HEK293 (cell line): ENCODE data around the gene XDH.

Experiments used
- CTCF ChIA-PET: fragments of 350-600 bp; formaldehyde crosslinking; extraction: SDS; loops from one replicate; lab custom pipeline; 2021; ENCODE audit warnings: antibody characterized with exemption; lab: Yijun Ruan, JAX
- POLR2A ChIA-PET: fragments of 300-600 bp; formaldehyde crosslinking; extraction: SDS; loops from one replicate; lab custom pipeline; 2020; ENCODE audit warnings: antibody characterized with exemption, inconsistent platforms; lab: Yijun Ruan, JAX
- H3K27ac ChIP-seq: fragments of 200-500 bp; sonication (Bioruptor generic); 2 replicates; pipeline ENCODE4 v1.5.1; 2014; ENCODE audit warnings: low read depth, low read length, control low read depth, inconsistent platforms; ENCODE audit errors: extremely low read depth
- H3K36me3 ChIP-seq, 2 experiments: fragments of 200-500 bp in 1 of 2; sonication (Bioruptor generic) in 1 of 2; 1 replicate in 1 of 2; 2 replicates in 1 of 2; pipeline ENCODE4 v1.5.1; 2014 to 2017; ENCODE audit warnings: inconsistent platforms in 2 of 2, low read length in 2 of 2; ENCODE audit not compliant: control insufficient read depth in 2 of 2, insufficient read depth in 1 of 2
- H3K4me1 ChIP-seq: fragments of 200-500 bp; sonication (Bioruptor generic); 2 replicates; pipeline ENCODE4 v1.5.1; 2014; ENCODE audit warnings: mild to moderate bottlenecking, low read length, inconsistent platforms; ENCODE audit not compliant: control insufficient read depth, insufficient read depth
- H3K4me3 ChIP-seq: 2 replicates; pipeline ENCODE4 v1.5.1; 2011; ENCODE audit warnings: low read depth, mild to moderate bottlenecking, control low read depth, low read length, moderate library complexity
- H3K9me3 ChIP-seq: fragments of 200-500 bp; sonication (Bioruptor generic); 2 replicates; pipeline ENCODE4 v1.5.1; 2014; ENCODE audit warnings: low read depth, low read length, inconsistent platforms; ENCODE audit not compliant: control insufficient read depth, insufficient read depth
- HOXC10 ChIP-seq: sonication (generic); formaldehyde crosslinking; IDR thresholded peaks from 2 replicates; pipeline ENCODE4 v1.8.1; 2023; ENCODE audit warnings: mild to moderate bottlenecking, missing genetic modification reagents
- OSR2 ChIP-seq: fragments of 450-650 bp; formaldehyde crosslinking; IDR thresholded peaks from 2 replicates; pipeline ENCODE4 v1.5.1; 2016; ENCODE audit warnings: missing biosample characterization, missing genetic modification characterization
- SALL2 ChIP-seq: fragments of 450-650 bp; formaldehyde crosslinking; IDR thresholded peaks from 2 replicates; pipeline ENCODE4 v1.5.0; 2017; ENCODE audit warnings: missing biosample characterization, mild to moderate bottlenecking, missing genetic modification characterization, borderline replicate concordance
- SP3 ChIP-seq: fragments of 450-650 bp; formaldehyde crosslinking; IDR thresholded peaks from 2 replicates; pipeline ENCODE4 v1.5.1; 2016; ENCODE audit warnings: missing biosample characterization, missing genetic modification characterization
- WT1 ChIP-seq: fragments of 450-650 bp; formaldehyde crosslinking; IDR thresholded peaks from 2 replicates; pipeline ENCODE4 v1.5.1; 2016; ENCODE audit warnings: missing biosample characterization, missing genetic modification characterization
- ZBTB7A ChIP-seq: fragments of 450-650 bp; formaldehyde crosslinking; IDR thresholded peaks from 2 replicates; pipeline ENCODE4 v1.5.1; 2016; ENCODE audit warnings: low read depth, missing biosample characterization, missing genetic modification characterization
- ZEB2 ChIP-seq: fragments of 450-650 bp; formaldehyde crosslinking; IDR thresholded peaks from 2 replicates; pipeline ENCODE4 v1.5.1; 2016; ENCODE audit warnings: missing biosample characterization, missing genetic modification characterization
- ZFHX2 ChIP-seq: fragments of 450-650 bp; formaldehyde crosslinking; conservative IDR thresholded peaks from 2 replicates; pipeline ENCODE4 v1.5.1; 2016; ENCODE audit warnings: missing biosample characterization, missing genetic modification characterization
- ZFP69B ChIP-seq: fragments of 450-650 bp; formaldehyde crosslinking; IDR thresholded peaks from 2 replicates; pipeline ENCODE4 v1.5.1; 2016; ENCODE audit warnings: missing biosample characterization, missing genetic modification characterization
- ZNF2 ChIP-seq: fragments of 450-650 bp; formaldehyde crosslinking; IDR thresholded peaks from 2 replicates; pipeline ENCODE4 v1.5.1; 2016; ENCODE audit warnings: missing biosample characterization, missing genetic modification characterization
- ZNF292 ChIP-seq: fragments of 450-650 bp; formaldehyde crosslinking; IDR thresholded peaks from 2 replicates; pipeline ENCODE4 v1.5.1; 2016; ENCODE audit warnings: low read depth, missing biosample characterization, missing genetic modification characterization, borderline replicate concordance
- ZNF324 ChIP-seq: fragments of 450-650 bp; formaldehyde crosslinking; IDR thresholded peaks from 2 replicates; pipeline ENCODE4 v1.5.1; 2016; ENCODE audit warnings: missing biosample characterization, missing genetic modification characterization
- ZNF341 ChIP-seq: fragments of 450-650 bp; formaldehyde crosslinking; IDR thresholded peaks from 2 replicates; pipeline ENCODE4; 2016; ENCODE audit warnings: low read depth, missing biosample characterization, missing genetic modification characterization
- ZNF350 ChIP-seq: fragments of 450-650 bp; formaldehyde crosslinking; IDR thresholded peaks from 2 replicates; pipeline ENCODE4 v1.5.0; 2017; ENCODE audit warnings: missing biosample characterization, mild to moderate bottlenecking, missing genetic modification characterization
- ZNF366 ChIP-seq: fragments of 450-650 bp; formaldehyde crosslinking; conservative IDR thresholded peaks from 2 replicates; pipeline ENCODE4 v1.5.1; 2016; ENCODE audit warnings: missing biosample characterization, missing genetic modification characterization
- ZNF394 ChIP-seq: fragments of 450-650 bp; formaldehyde crosslinking; IDR thresholded peaks from 2 replicates; pipeline ENCODE4 v1.5.1; 2016; ENCODE audit warnings: missing biosample characterization, missing genetic modification characterization, mild to moderate bottlenecking, moderate library complexity, borderline replicate concordance
- ZNF426 ChIP-seq: fragments of 450-650 bp; formaldehyde crosslinking; IDR thresholded peaks from 2 replicates; pipeline ENCODE4 v1.5.1; 2017; ENCODE audit warnings: missing biosample characterization, missing genetic modification characterization, mild to moderate bottlenecking, inconsistent platforms, moderate library complexity
- ZNF473 ChIP-seq: fragments of 450-650 bp; formaldehyde crosslinking; IDR thresholded peaks from 2 replicates; pipeline ENCODE4 v1.5.1; 2017; ENCODE audit warnings: missing biosample characterization, missing genetic modification characterization
- ZNF521 ChIP-seq: fragments of 450-650 bp; formaldehyde crosslinking; IDR thresholded peaks from 2 replicates; pipeline ENCODE4 v1.5.1; 2017; ENCODE audit warnings: missing biosample characterization, mild to moderate bottlenecking, missing genetic modification characterization
- ZNF529 ChIP-seq: fragments of 450-650 bp; formaldehyde crosslinking; IDR thresholded peaks from 2 replicates; pipeline ENCODE4 v1.5.1; 2017; ENCODE audit warnings: missing genetic modification characterization, missing biosample characterization; ENCODE audit not compliant: insufficient replicate concordance
- ZNF610 ChIP-seq: fragments of 450-650 bp; formaldehyde crosslinking; IDR thresholded peaks from 2 replicates; pipeline ENCODE4 v1.5.1; 2016; ENCODE audit warnings: missing biosample characterization, missing genetic modification characterization, borderline replicate concordance
- ZNF629 ChIP-seq: fragments of 450-650 bp; formaldehyde crosslinking; IDR thresholded peaks from 2 replicates; pipeline ENCODE4 v1.5.1; 2017; ENCODE audit warnings: missing biosample characterization, missing genetic modification characterization
- ZNF654 ChIP-seq: fragments of 450-650 bp; formaldehyde crosslinking; IDR thresholded peaks from 2 replicates; pipeline ENCODE4 v1.5.1; 2016; ENCODE audit warnings: low read depth, missing biosample characterization, missing genetic modification characterization
- ZNF747 ChIP-seq: fragments of 450-650 bp; formaldehyde crosslinking; IDR thresholded peaks from 2 replicates; pipeline ENCODE4 v1.5.1; 2016; ENCODE audit warnings: missing biosample characterization, missing genetic modification characterization
- ZNF777 ChIP-seq: fragments of 450-650 bp; formaldehyde crosslinking; IDR thresholded peaks from 2 replicates; pipeline ENCODE4 v1.5.1; 2017; ENCODE audit warnings: missing biosample characterization, missing genetic modification characterization, borderline replicate concordance
- ZNF830 ChIP-seq: fragments of 450-650 bp; IDR thresholded peaks from 2 replicates; pipeline ENCODE4 v1.5.0; 2018; ENCODE audit warnings: missing biosample characterization, missing genetic modification characterization, low read depth, mild to moderate bottlenecking, moderate library complexity
- ZNF837 ChIP-seq: fragments of 450-650 bp; formaldehyde crosslinking; IDR thresholded peaks from 2 replicates; pipeline ENCODE4 v1.5.1; 2016; ENCODE audit warnings: missing biosample characterization, missing genetic modification characterization
- TF ChIP-seq, protein P1 (sequence below): fragments of 450-650 bp; formaldehyde crosslinking; IDR thresholded peaks from 2 replicates; pipeline ENCODE4 v1.5.1; 2016; ENCODE audit warnings: missing biosample characterization, missing genetic modification characterization
- TF ChIP-seq, protein P2 (sequence below): fragments of 450-650 bp; formaldehyde crosslinking; IDR thresholded peaks from 2 replicates; pipeline ENCODE4 v1.5.1; 2016; ENCODE audit warnings: missing biosample characterization, missing genetic modification characterization
- TF ChIP-seq, protein P3 (sequence below): fragments of 450-650 bp; formaldehyde crosslinking; IDR thresholded peaks from 2 replicates; pipeline ENCODE4 v1.5.1; 2016; ENCODE audit warnings: missing biosample characterization, missing genetic modification characterization

XDH gene

DNA sequence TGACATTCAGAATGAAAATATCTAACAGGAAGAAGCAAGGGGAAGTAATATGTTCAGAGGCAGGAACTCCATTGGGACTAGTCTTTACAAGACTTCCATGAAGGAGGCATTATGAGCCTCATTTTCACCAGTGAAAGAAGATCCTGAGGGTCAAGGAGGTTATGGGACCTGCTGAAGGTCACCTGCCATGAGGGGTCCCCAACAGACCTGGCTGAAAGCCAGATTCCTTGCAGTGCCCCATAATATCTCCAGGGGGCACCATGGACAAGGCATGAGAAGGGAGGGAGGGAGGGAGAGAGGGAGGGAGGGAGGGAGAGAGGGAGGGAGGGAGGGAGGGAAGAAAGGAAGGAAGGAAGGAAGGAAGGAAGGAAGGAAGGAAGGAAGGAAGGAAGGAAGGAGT lies 27.9 kb downstream of the XDH start:
- no peak overlapping the region for H3K27ac ChIP-seq
- POLR2A ChIA-PET = no interaction called here
- CTCF ChIA-PET = interaction anchor here (3.8 kb wide), 1 partner anchor 137 kb away, joined by 15 read pairs; no protein-coding TSS in a partner anchor
- TF ChIP-seq ZNF830 (no peak), ZNF837 (tag by site-specific recombination) (no peak), ZNF473 (tag by site-specific recombination) (no peak), ZNF426 (tag by site-specific recombination) (no peak), ZNF350 (no peak), ZFHX2 (tag by site-specific recombination) (no peak), ZNF2 (tag by site-specific recombination) (no peak), ZNF366 (tag by site-specific recombination) (no peak), ZNF777 (tag by site-specific recombination) (no peak), OSR2 (tag by site-specific recombination) (no peak), ZFP69B (tag by site-specific recombination) (no peak), ZNF521 (tag by site-specific recombination) (no peak), ZNF610 (tag by site-specific recombination) (no peak), ZNF529 (tag by site-specific recombination) (no peak), WT1 (tag by site-specific recombination) (no peak), ZBTB7A (tag by site-specific recombination) (no peak), HOXC10 (CRISPR knock-in tag) (no peak)
- TF ChIP-seq, protein P1, sequence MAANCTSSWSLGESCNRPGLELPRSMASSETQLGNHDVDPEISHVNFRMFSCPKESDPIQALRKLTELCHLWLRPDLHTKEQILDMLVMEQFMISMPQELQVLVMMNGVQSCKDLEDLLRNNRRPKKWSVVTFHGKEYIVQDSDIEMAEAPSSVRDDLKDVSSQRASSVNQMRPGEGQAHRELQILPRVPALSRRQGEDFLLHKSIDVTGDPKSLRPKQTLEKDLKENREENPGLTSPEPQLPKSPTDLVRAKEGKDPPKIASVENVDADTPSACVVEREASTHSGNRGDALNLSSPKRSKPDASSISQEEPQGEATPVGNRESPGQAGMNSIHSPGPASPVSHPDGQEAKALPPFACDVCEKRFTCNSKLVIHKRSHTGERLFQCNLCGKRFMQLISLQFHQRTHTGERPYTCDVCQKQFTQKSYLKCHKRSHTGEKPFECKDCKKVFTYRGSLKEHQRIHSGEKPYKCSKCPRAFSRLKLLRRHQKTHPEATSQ (tag by site-specific recombination) = no peak
- TF ChIP-seq, all 188 proteins: peak for 0
- Histone ChIP-seq H3K4me3 (no peak overlapping the region), H3K4me1 (0 out of 2 replicates have a peak, but pooled peaks cover 2% of the 10 kb centered on the region), H3K9me3 (no peaks in the 10 kb centered on the region), H3K36me3 (no peaks in the 10 kb centered on the region)

DNA sequence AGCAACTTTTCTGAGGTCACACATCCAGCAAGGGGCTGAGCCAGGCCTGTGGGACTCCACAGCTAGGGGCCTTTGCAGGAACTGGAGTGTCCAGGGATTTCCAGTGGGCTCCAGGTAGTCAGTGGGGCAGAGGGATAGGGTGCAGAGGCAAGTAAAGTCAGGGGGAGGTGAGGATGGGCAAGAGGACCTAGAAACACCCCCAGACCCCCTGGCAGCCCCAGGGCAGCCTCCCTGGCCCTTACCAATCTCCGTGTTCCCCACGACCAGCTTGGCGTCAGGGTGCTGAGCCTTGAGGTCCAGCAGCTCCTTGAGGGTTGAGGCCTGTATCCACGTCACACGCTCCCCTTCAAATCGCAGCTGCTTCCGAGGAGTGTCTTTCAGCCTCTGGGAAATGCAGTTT lies 28.4 kb downstream of the XDH start:
- ChIA-PET CTCF (interaction anchor here (3.8 kb wide), 1 partner anchor 138 kb away, joined by 15 read pairs; no protein-coding TSS in a partner anchor), POLR2A (no interaction called here)
- H3K4me3 ChIP-seq = no peak overlapping the region
- no peaks in the 10 kb centered on the region for H3K9me3 ChIP-seq
- no peak for TF ChIP-seq SALL2
- no peak overlapping the region for H3K27ac ChIP-seq
- no peaks in the 10 kb centered on the region for H3K36me3 ChIP-seq
- 0 out of 2 replicates have a peak, but pooled peaks cover 2% of the 10 kb centered on the region for H3K4me1 ChIP-seq

DNA sequence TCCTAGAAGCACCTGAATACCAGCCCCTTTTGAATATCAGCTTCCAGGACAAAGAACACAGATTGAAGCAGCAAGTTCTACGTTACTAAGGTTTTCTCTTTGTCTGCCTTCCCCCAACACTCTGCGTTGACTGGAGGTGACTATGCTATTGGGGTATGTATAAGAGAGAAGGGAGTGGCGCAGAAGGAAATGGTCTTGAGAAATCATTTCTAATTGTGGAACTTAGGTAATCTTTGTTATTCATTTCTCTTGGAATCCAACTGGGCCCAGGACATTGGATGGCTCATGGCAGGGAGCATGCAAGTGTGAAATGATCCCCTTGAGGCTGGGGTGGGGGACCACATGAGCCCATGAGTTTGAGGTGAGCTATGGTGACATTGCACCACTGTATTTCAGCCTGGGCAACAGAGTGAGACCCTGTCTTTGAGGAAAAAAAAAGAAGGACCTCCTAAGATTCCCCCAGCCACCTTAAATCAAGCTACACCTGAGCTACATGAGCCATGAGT lies 29.7 kb downstream of the XDH start:
- CTCF ChIA-PET = interaction anchor here (0.6 to 3.8 kb wide), 4 partner anchors 19 to 214 kb away, joined by 3 to 15 read pairs (median 4); no protein-coding TSS in a partner anchor
- Histone ChIP-seq H3K4me1 (0 out of 2 replicates have a peak, but pooled peaks cover 2% of the 10 kb centered on the region), H3K4me3 (no peak overlapping the region), H3K36me3 (no peaks in the 10 kb centered on the region), H3K27ac (no peak overlapping the region), H3K9me3 (no peaks in the 10 kb centered on the region)
- POLR2A ChIA-PET = no interaction called here
- TF ChIP-seq SP3 (tag by site-specific recombination) (no peak), ZNF654 (no peak), ZNF394 (tag by site-specific recombination) (no peak), ZNF324 (no peak), ZNF747 (tag by site-specific recombination) (no peak), ZNF2 (tag by site-specific recombination) (no peak), ZNF292 (tag by site-specific recombination) (no peak), ZNF629 (tag by site-specific recombination) (no peak), ZEB2 (tag by site-specific recombination) (no peak), ZNF341 (tag by site-specific recombination) (no peak)
- TF ChIP-seq, protein P2, sequence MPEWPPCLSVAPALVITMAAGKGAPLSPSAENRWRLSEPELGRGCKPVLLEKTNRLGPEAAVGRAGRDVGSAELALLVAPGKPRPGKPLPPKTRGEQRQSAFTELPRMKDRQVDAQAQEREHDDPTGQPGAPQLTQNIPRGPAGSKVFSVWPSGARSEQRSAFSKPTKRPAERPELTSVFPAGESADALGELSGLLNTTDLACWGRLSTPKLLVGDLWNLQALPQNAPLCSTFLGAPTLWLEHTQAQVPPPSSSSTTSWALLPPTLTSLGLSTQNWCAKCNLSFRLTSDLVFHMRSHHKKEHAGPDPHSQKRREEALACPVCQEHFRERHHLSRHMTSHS (tag by site-specific recombination) = no peak
- TF ChIP-seq, protein P3, sequence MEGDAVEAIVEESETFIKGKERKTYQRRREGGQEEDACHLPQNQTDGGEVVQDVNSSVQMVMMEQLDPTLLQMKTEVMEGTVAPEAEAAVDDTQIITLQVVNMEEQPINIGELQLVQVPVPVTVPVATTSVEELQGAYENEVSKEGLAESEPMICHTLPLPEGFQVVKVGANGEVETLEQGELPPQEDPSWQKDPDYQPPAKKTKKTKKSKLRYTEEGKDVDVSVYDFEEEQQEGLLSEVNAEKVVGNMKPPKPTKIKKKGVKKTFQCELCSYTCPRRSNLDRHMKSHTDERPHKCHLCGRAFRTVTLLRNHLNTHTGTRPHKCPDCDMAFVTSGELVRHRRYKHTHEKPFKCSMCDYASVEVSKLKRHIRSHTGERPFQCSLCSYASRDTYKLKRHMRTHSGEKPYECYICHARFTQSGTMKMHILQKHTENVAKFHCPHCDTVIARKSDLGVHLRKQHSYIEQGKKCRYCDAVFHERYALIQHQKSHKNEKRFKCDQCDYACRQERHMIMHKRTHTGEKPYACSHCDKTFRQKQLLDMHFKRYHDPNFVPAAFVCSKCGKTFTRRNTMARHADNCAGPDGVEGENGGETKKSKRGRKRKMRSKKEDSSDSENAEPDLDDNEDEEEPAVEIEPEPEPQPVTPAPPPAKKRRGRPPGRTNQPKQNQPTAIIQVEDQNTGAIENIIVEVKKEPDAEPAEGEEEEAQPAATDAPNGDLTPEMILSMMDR (tag by site-specific recombination) = no peak
